ENCODE data around the gene PDYN. TPM values are rescaled to one million over a fixed set of nuclear protein-coding genes. Genes with fewer than 3 reads are reported as not detected.

PDYN gene
- polyA plus RNA-seq, 3 donors, result not detected

DNA sequence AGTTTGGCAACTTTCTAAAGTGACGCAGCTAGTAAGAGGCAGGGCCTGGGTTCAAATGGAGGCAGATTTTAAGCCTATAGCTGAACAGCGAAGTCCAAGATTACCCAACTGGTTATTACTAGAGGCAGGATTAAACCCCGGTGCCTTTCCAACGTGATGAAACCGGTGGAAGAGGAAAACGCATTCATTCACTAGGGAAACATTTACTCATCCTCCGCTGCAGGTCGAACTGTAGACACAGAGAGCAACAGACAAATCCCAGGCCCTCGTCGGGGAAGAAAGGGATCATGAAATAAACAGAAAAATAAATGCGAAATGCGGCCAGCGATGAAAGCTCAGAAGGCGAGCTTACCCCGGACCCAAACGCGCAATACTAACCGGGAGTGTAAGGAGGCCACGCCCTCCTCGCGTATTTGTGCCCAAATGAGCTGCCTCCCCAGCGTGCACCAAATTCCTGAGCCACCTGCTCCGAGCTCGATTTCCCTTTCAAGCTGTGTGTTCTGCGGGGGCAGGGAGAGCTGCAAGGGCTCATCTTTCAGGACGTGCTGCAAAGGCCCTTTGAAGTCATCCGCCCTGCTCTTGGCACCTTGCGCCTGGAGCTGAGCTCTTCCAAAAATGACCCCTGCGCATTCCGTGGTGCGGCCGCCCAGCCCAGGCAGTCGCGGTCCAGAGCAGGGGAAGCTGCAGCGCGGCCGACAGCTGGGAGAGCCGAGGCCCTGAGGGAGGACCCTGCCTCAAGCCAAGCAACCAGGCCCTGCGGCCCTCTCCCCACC is 46.9 kb downstream of the PDYN start:
- Histone ChIP-seq H3K9ac (ENCODE audit: insufficient read depth, low read length, poor library complexity, severe bottlenecking) (peak overlapping the region; percentile 63), H2AFZ (ENCODE audit: insufficient read depth, low read depth, low read length, poor library complexity, severe bottlenecking) (no peak overlapping the region), H3K79me2 (ENCODE audit: insufficient read depth, low read length) (no peaks in the 10 kb centered on the region), H3K9me3 (replicated peaks in 1 of 2; ENCODE audit: control insufficient read depth in 1 of 2, insufficient read depth in 1 of 2, low read length in 2 of 2) (no peaks in the 10 kb centered on the region), H4K20me1 (ENCODE audit: insufficient read depth, low read length) (no peaks in the 10 kb centered on the region), H3K4me3 (replicated peaks in 1 of 3; ENCODE audit: low read depth in 2 of 3, low read length in 3 of 3) (peak overlapping the region; percentile 19 to 72 (median 29)), H3K4me1 (ENCODE audit: control insufficient read depth in 1 of 2, insufficient read depth in 2 of 2, low read length in 2 of 2) (peaks cover 88 to 95% of the 10 kb centered on the region in 2 donors), H3K27me3 (ENCODE audit: control insufficient read depth in 2 of 2, insufficient read depth in 2 of 2, low read length in 2 of 2) (no peaks in the 10 kb centered on the region), H3K27ac (ENCODE audit: low read depth in 1 of 2, low read length in 2 of 2) (peak overlapping the region; percentile 96 to 97), H3K36me3 (replicated peaks in 1 of 2; ENCODE audit: control insufficient read depth in 1 of 2, insufficient read depth in 2 of 2, low read length in 2 of 2) (no peaks in the 10 kb centered on the region), H3K4me2 (replicated peaks; ENCODE audit: extremely low read depth, low read length, poor library complexity, severe bottlenecking) (peak overlapping the region; percentile 77)
- DNase-seq, result peak; percentile 95 to 97 (median 95)
- TF ChIP-seq CTCF (IDR thresholded peaks at IDR 0.05), result no peak
- H3K36me3 Mint-ChIP-seq, result peaks cover 0 to 1% of the 10 kb centered on the region in 2 donors
- H3K4me3 Mint-ChIP-seq, result peak overlapping the region; percentile 79 to 95
- H3K9me3 Mint-ChIP-seq, result peaks cover 0 to 2% (median 0%) of the 10 kb centered on the region in 7 donors
- peaks cover 92% of the 10 kb centered on the region for H3K4me1 Mint-ChIP-seq
- peak overlapping the region; percentile 97 to 100 (median 99) for H3K27ac Mint-ChIP-seq
- H3K27me3 Mint-ChIP-seq (ENCODE audit: low read depth in 3 of 3), result peaks cover 0 to 1% (median 0%) of the 10 kb centered on the region in 3 donors
- WGBS (ENCODE audit: insufficient coverage), result 5% methylated on average over 31 of the region's 39 CpGs
- intact Hi-C loops (cut with micrococcal nuclease), result loop anchor here (5.0 to 10.0 kb wide), 3 partner anchors 50 to 102 kb away; partner anchors contain the start of gene SIRPA (in 2 of the 2)

DNA sequence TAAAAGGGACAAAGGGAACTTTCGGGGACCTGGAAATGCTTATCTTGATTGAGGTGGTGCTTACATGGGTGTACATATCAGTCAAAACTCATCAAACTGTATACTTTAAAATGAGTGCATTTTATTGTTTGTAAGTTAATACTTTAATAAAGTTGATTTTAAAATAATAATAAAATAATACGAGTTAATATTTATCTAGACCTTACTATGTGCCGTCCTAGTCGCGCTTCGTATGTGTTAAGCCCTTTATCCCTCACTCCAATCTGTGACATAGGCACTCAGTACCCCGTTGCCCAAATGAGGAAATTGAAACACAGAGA is 47.5 kb downstream of the PDYN start:
- Mint-ChIP-seq H3K4me3 (peak overlapping the region in 1 of 2 donors; percentile 79), H3K27me3 (ENCODE audit: low read depth in 3 of 3) (peaks cover 0 to 1% (median 0%) of the 10 kb centered on the region in 3 donors), H3K36me3 (peaks cover 0 to 1% of the 10 kb centered on the region in 2 donors), H3K4me1 (peaks cover 92% of the 10 kb centered on the region), H3K9me3 (peaks cover 0 to 2% (median 0%) of the 10 kb centered on the region in 7 donors), H3K27ac (peak overlapping the region; percentile 97 to 100 (median 99))
- H3K27ac ChIP-seq (ENCODE audit: low read depth in 1 of 2, low read length in 2 of 2), result peak overlapping the region; percentile 96 to 97
- no peak for DNase-seq
- no peaks in the 10 kb centered on the region for H3K9me3 ChIP-seq (replicated peaks in 1 of 2; ENCODE audit: control insufficient read depth in 1 of 2, insufficient read depth in 1 of 2, low read length in 2 of 2)
- peak overlapping the region; percentile 77 for H3K4me2 ChIP-seq (replicated peaks; ENCODE audit: extremely low read depth, low read length, poor library complexity, severe bottlenecking)
- peak overlapping the region in 1 of 3 experiments; percentile 57 for H3K4me3 ChIP-seq (replicated peaks in 1 of 3; ENCODE audit: low read depth in 2 of 3, low read length in 3 of 3)
- H2AFZ ChIP-seq (ENCODE audit: insufficient read depth, low read depth, low read length, poor library complexity, severe bottlenecking), result no peak overlapping the region
- intact Hi-C loops (cut with micrococcal nuclease), result loop anchor here (5.0 to 10.0 kb wide), 3 partner anchors 49 to 102 kb away; partner anchors contain the start of gene SIRPA (in 2 of the 2)
- whole genome bisulfite sequencing (ENCODE audit: insufficient coverage), result no CpG with 5 or more reads among the region's 7 CpGs
- H3K79me2 ChIP-seq (ENCODE audit: insufficient read depth, low read length), result no peaks in the 10 kb centered on the region
- no peaks in the 10 kb centered on the region for H3K36me3 ChIP-seq (replicated peaks in 1 of 2; ENCODE audit: control insufficient read depth in 1 of 2, insufficient read depth in 2 of 2, low read length in 2 of 2)
- peak overlapping the region; percentile 69 for H3K9ac ChIP-seq (ENCODE audit: insufficient read depth, low read length, poor library complexity, severe bottlenecking)
- H3K4me1 ChIP-seq (ENCODE audit: control insufficient read depth in 1 of 2, insufficient read depth in 2 of 2, low read length in 2 of 2), result peaks cover 82 to 92% of the 10 kb centered on the region in 2 donors
- no peak for TF ChIP-seq CTCF (IDR thresholded peaks at IDR 0.05)
- no peaks in the 10 kb centered on the region for H4K20me1 ChIP-seq (ENCODE audit: insufficient read depth, low read length)
- H3K27me3 ChIP-seq (ENCODE audit: control insufficient read depth in 2 of 2, insufficient read depth in 2 of 2, low read length in 2 of 2), result no peaks in the 10 kb centered on the region
